H54 (cell line): ENCODE data around the gene DHRS1.

Experiments
- DNase-seq: peaks from one replicate; pipeline ENCODE4 v3.0.0; 2011; ENCODE audit warnings: low spot score, mixed read lengths; ENCODE audit not compliant: insufficient read length
- FAIRE-seq: peaks from 3 replicates; lab custom pipeline; 2011; peaks lifted over from hg19 to GRCh38; lab: Jason Lieb, UNC
- POLR2A ChIP-seq: IDR thresholded peaks from 2 replicates; pipeline ENCODE4 v1.6.1; 2011; ENCODE audit warnings: low read depth, mild to moderate bottlenecking, low read length

The DHRS1 gene

GRCh38 chr14:24277606-24278321 lies 21.8 kb downstream of the DHRS1 start:
- no peak for TF ChIP-seq POLR2A
- FAIRE-seq (no peak), DNase-seq (no peak)

- FAIRE-seq (no peak), DNase-seq (no peak)
- TF ChIP-seq POLR2A: no peak
These were observed 22.5 kb downstream of the DHRS1 start for GRCh38 chr14:24277071-24277470.

GRCh38 chr14:24274101-24274543 lies 25.5 kb downstream of the DHRS1 start:
- no peak for DNase-seq
- FAIRE-seq: no peak
- no peak for TF ChIP-seq POLR2A

- no peak for TF ChIP-seq POLR2A
- no peak for DNase-seq
- no peak for FAIRE-seq
These were observed 26.1 kb downstream of the DHRS1 start for GRCh38 chr14:24273422-24273998.

- no peak for TF ChIP-seq POLR2A
- DNase-seq: no peak
These were observed 27.1 kb downstream of the DHRS1 start for GRCh38 chr14:24272467-24272866.

GRCh38 chr14:24271834-24272263 lies 27.7 kb downstream of the DHRS1 start:
- TF ChIP-seq POLR2A: no peak
- peak; percentile 40 for DNase-seq
- no peak for FAIRE-seq

More at GRCh38 chr14:24272467-24272866, 27.1 kb downstream of the DHRS1 start:
- no peak for FAIRE-seq

- TF ChIP-seq POLR2A: peak; percentile 62
- no peak for FAIRE-seq
- peak; percentile 75 for DNase-seq
These were observed 28.3 kb downstream of the DHRS1 start, which contains the start of gene RABGGTA for GRCh38 chr14:24271134-24271833. TSS of gene RABGGTA (minus strand) at chr14:24271597. CDS start at chr14:24271115, 482 bp downstream.

- DNase-seq (no peak), FAIRE-seq (no peak)
- no peak for TF ChIP-seq POLR2A
These were observed 28.9 kb downstream of the DHRS1 start for GRCh38 chr14:24270537-24271133.

GRCh38 chr14:24269910-24270536 lies 29.6 kb downstream of the DHRS1 start:
- TF ChIP-seq POLR2A: no peak
- FAIRE-seq: no peak
- DNase-seq: no peak

GRCh38 chr14:24269368-24269767 lies 30.2 kb downstream of the DHRS1 start:
- TF ChIP-seq POLR2A: no peak
- no peak for FAIRE-seq
- no peak for DNase-seq

- DNase-seq: no peak
- FAIRE-seq: no peak
- TF ChIP-seq POLR2A: no peak
These were observed 31.4 kb downstream of the DHRS1 start for GRCh38 chr14:24268225-24268624.

GRCh38 chr14:24267516-24267915 lies 32.1 kb downstream of the DHRS1 start:
- DNase-seq (no peak), FAIRE-seq (no peak)
- TF ChIP-seq POLR2A: no peak

GRCh38 chr14:24266344-24267244 lies 33.0 kb downstream of the DHRS1 start:
- no peak for DNase-seq
- no peak for FAIRE-seq
- no peak for TF ChIP-seq POLR2A
